ENCODE results near the gene UBE2F. TPM values are rescaled to one million over a fixed set of nuclear protein-coding genes. Genes with fewer than 3 reads are reported as not detected.

UBE2F gene
- total RNA-seq, 2 donors from 2014 or later = 58.3 to 59.2 TPM

DNA sequence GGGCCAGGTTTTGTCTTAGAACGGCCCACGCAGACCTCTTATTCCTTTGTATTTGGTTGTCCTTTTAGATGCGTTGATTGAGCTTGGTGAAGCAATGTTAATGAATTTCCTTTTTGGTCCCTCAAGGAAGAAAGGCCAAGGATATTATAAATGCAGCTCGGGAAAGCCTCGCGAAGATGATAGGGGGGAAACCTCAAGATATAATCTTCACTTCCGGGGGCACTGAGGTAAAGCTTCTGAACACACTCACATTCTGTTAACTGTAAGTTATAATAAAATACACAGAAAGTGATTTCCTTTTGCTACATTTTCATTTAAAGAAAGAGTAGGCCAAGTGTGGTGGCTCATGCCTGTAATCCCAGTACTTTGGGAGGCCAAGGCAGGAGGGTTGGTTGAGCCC, 101.1 kb downstream of the UBE2F start:
- WGBS, 2 experiments (ENCODE audit: insufficient coverage in 1 of 2, insufficient read length in 1 of 2) = 93 to 100% methylated on average over 4 to 7 of the region's 7 CpGs
- H3K36me3 Mint-ChIP-seq (ENCODE audit: low read depth) = peaks cover 69% of the 10 kb centered on the region
- Histone ChIP-seq H3K4me3 (ENCODE audit: low read length) (no peak overlapping the region), H3K9me3 (ENCODE audit: control insufficient read depth, low read length) (no peaks in the 10 kb centered on the region), H3K27ac (ENCODE audit: low read depth, low read length) (no peak overlapping the region), H3K27me3 (ENCODE audit: control insufficient read depth, insufficient read depth, low read length, poor library complexity, severe bottlenecking) (no peaks in the 10 kb centered on the region), H3K9ac (ENCODE audit: extremely low read depth, low read length, poor library complexity, severe bottlenecking) (no peak overlapping the region), H3K4me1 (ENCODE audit: control insufficient read depth, insufficient read depth, low read length) (no peaks in the 10 kb centered on the region), H3K36me3 (ENCODE audit: control insufficient read depth, insufficient read depth, low read length) (peaks cover 55% of the 10 kb centered on the region)
- no peak overlapping the region for H3K27ac Mint-ChIP-seq
- TF ChIP-seq CTCF (conservative IDR thresholded peaks at IDR 0.05) = no peak
- H3K4me3 Mint-ChIP-seq = no peak overlapping the region
- H3K27me3 Mint-ChIP-seq (ENCODE audit: insufficient read depth) = no peaks in the 10 kb centered on the region
- peaks cover 17% of the 10 kb centered on the region for H3K4me1 Mint-ChIP-seq
- H3K9me3 Mint-ChIP-seq = no peaks in the 10 kb centered on the region
- no peak for DNase-seq

DNA sequence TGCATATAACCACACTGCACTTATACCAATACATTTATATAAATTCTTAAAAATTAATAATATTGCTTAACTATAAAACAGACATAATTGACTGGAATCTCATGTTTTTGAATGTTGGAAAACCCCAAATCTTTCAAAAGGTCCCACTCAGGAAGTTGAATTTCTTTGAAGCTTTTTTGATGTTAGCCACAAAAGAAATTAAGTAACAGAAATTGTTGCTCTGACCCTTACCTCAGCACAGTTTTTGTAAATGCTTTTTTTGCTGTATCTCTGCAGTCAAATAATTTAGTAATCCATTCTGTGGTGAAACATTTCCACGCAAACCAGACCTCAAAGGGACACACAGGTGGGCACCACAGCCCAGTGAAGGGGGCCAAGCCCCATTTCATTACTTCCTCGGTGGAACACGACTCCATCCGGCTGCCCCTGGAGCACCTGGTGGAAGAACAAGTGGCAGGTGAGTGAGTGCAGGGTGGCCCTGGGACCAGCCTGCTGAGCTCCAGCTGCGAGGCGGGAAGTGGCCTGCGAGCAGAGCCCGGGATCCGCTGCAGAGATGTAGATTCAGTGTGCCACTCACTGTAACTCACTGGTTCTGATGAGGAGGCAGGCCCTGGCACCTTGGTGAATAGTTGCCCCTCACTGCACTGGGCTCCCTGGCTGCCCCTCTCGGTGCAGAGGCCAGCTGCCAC, 102.4 kb downstream of the UBE2F start:
- no peak overlapping the region for H3K27ac ChIP-seq (ENCODE audit: low read depth, low read length)
- no peaks in the 10 kb centered on the region for H3K4me1 ChIP-seq (ENCODE audit: control insufficient read depth, insufficient read depth, low read length)
- H3K27ac Mint-ChIP-seq = no peak overlapping the region
- H3K27me3 ChIP-seq (ENCODE audit: control insufficient read depth, insufficient read depth, low read length, poor library complexity, severe bottlenecking) = no peaks in the 10 kb centered on the region
- H3K9ac ChIP-seq (ENCODE audit: extremely low read depth, low read length, poor library complexity, severe bottlenecking) = no peak overlapping the region
- H3K4me3 ChIP-seq (ENCODE audit: low read length) = no peak overlapping the region
- no peaks in the 10 kb centered on the region for H3K9me3 ChIP-seq (ENCODE audit: control insufficient read depth, low read length)
- H3K27me3 Mint-ChIP-seq (ENCODE audit: insufficient read depth) = no peaks in the 10 kb centered on the region
- H3K4me1 Mint-ChIP-seq = peaks cover 4% of the 10 kb centered on the region
- H3K9me3 Mint-ChIP-seq = no peaks in the 10 kb centered on the region
- H3K36me3 ChIP-seq (ENCODE audit: control insufficient read depth, insufficient read depth, low read length) = peaks cover 54% of the 10 kb centered on the region
- no peak for DNase-seq
- 92 to 100% methylated on average over 1 to 10 of the region's 10 CpGs for WGBS, 2 experiments (ENCODE audit: insufficient coverage in 1 of 2, insufficient read length in 1 of 2)
- H3K4me3 Mint-ChIP-seq = no peak overlapping the region
- H3K36me3 Mint-ChIP-seq (ENCODE audit: low read depth) = peaks cover 77% of the 10 kb centered on the region
- TF ChIP-seq CTCF (conservative IDR thresholded peaks at IDR 0.05) = no peak

DNA sequence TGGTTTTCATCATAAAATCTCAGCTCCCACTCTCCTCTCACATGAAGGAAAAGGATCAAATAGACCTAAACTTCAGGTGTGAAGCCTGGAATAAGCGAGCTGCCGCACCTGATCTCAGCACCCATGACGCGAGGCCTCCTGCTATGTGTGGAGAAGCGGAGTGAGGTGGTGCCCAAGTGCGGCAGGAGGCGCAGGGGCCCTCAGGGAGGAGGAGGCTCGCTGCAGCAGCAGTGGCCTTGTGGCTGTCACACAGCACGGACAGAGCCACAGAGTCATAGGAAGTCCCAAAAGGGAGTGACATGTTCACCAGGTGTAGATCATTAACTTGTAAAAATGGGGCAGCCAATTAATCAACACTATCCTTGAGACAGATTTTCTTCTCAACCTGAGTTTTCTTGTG, 103.1 kb downstream of the UBE2F start:
- H3K9me3 Mint-ChIP-seq = no peaks in the 10 kb centered on the region
- 95 to 98% methylated on average over 8 to 9 of the region's 9 CpGs for WGBS, 2 experiments (ENCODE audit: insufficient coverage in 1 of 2, insufficient read length in 1 of 2)
- no peaks in the 10 kb centered on the region for H3K27me3 Mint-ChIP-seq (ENCODE audit: insufficient read depth)
- H3K4me3 Mint-ChIP-seq = no peak overlapping the region
- Histone ChIP-seq H3K4me3 (ENCODE audit: low read length) (no peak overlapping the region), H3K27ac (ENCODE audit: low read depth, low read length) (no peak overlapping the region), H3K4me1 (ENCODE audit: control insufficient read depth, insufficient read depth, low read length) (no peaks in the 10 kb centered on the region), H3K9me3 (ENCODE audit: control insufficient read depth, low read length) (no peaks in the 10 kb centered on the region), H3K36me3 (ENCODE audit: control insufficient read depth, insufficient read depth, low read length) (peaks cover 50% of the 10 kb centered on the region), H3K27me3 (ENCODE audit: control insufficient read depth, insufficient read depth, low read length, poor library complexity, severe bottlenecking) (no peaks in the 10 kb centered on the region), H3K9ac (ENCODE audit: extremely low read depth, low read length, poor library complexity, severe bottlenecking) (no peak overlapping the region)
- no peak for TF ChIP-seq CTCF (conservative IDR thresholded peaks at IDR 0.05)
- no peak for DNase-seq
- H3K4me1 Mint-ChIP-seq = peaks cover 2% of the 10 kb centered on the region
- no peak overlapping the region for H3K27ac Mint-ChIP-seq
- H3K36me3 Mint-ChIP-seq (ENCODE audit: low read depth) = peaks cover 76% of the 10 kb centered on the region
